ENCODE results near the gene DLL1.

Gene DLL1

DNA sequence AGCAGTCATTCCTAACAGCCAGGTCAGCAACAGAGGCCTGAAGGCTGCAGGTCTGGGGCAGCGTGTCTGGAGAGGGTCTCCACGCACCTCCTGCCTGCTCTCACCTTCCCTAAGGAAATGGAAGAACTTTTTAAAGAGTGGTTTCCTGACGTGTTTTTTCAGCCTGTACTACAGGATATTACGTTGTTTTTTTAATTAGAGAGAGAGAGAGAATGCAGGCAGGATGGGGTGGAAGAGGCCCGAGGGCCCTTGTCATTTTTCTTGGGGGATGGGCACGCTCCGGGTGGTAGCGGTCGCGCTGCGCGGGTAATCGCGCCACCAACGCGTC is 2.1 kb downstream of the DLL1 start:
- H3K36me3 ChIP-seq (ENCODE audit: control insufficient read depth, insufficient read depth, low read length) = no peaks in the 10 kb centered on the region
- H3K9me3 ChIP-seq (ENCODE audit: control insufficient read depth, insufficient read depth, low read length) = no peaks in the 10 kb centered on the region
- peak overlapping the region; percentile 32; the same call in 1 of the 2 replicates for H3K4me3 ChIP-seq (ENCODE audit: low read length)
- peaks cover 55% of the 10 kb centered on the region for H3K27me3 ChIP-seq (ENCODE audit: control insufficient read depth, insufficient read depth, low read length)
- H3K27ac ChIP-seq (ENCODE audit: low read length) = no peak overlapping the region
- peaks cover 16% of the 10 kb centered on the region for H3K4me1 ChIP-seq (ENCODE audit: control insufficient read depth, insufficient read depth, low read length)
- DNase-seq (ENCODE audit: low read depth, low spot score) = no peak
- WGBS (ENCODE audit: insufficient coverage, insufficient read length) = no CpG with 5 or more reads among the region's 16 CpGs

DNA sequence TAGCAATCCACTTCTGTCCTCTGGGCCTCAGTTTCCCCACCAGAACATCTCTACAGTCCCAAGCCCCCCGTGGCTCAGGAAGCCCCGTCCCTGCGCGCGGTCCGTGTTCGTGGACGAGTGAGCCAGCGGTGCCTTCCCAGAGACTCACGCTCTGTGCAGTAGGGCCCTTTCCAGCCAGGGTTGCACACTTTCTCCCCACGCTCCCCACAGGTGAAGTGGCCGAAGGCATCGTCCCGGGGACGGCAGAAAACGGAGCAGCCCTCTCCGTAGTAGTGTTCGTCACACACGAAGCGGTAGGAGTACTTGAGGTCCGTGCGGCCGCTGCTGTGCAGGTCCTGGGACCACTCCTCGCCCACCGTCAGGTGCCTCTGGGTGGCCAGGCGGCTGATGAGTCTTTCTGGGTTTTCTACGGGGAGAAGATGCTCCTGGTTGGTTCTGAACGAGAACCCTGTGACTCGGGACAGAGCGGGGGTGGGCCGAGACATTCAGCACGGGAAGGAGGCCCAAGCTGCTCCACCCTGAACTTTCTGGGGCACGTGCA is 2.7 kb downstream of the DLL1 start:
- H3K4me3 ChIP-seq (ENCODE audit: low read length) = no peak overlapping the region
- DNase-seq (ENCODE audit: low read depth, low spot score) = no peak
- H3K27me3 ChIP-seq (ENCODE audit: control insufficient read depth, insufficient read depth, low read length) = peaks cover 48% of the 10 kb centered on the region
- H3K36me3 ChIP-seq (ENCODE audit: control insufficient read depth, insufficient read depth, low read length) = no peaks in the 10 kb centered on the region
- H3K4me1 ChIP-seq (ENCODE audit: control insufficient read depth, insufficient read depth, low read length) = peaks cover 16% of the 10 kb centered on the region
- WGBS (ENCODE audit: insufficient coverage, insufficient read length) = no CpG with 5 or more reads among the region's 33 CpGs
- no peaks in the 10 kb centered on the region for H3K9me3 ChIP-seq (ENCODE audit: control insufficient read depth, insufficient read depth, low read length)
- H3K27ac ChIP-seq (ENCODE audit: low read length) = no peak overlapping the region

DNA sequence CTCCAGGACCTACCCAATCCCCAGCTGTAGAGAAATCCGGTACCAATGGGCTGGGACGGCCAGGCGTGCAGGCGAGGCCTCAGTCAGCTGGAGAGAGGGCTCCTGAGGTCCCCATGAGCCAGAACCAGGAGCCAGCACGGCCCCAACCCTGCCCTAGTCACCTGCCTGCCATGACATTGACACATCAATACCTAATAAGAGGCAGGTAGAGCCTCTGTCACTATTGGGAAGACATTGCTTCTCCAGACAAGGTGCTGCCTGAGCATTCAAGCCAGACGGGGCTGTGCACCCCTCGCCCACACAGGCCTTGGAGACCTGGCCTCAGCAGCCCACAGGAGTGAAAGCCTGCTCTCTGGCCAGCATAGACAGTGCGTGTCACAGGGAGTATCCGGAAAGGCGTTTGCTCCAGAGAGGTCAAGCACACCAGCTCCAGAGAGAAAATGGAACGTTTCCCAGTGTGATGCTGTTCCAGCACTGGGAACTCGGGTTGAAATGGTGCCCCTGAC is 3.5 kb downstream of the DLL1 start:
- H3K27ac ChIP-seq (ENCODE audit: low read length) = no peak overlapping the region
- no peak for DNase-seq (ENCODE audit: low read depth, low spot score)
- peaks cover 13% of the 10 kb centered on the region for H3K4me1 ChIP-seq (ENCODE audit: control insufficient read depth, insufficient read depth, low read length)
- no peak overlapping the region for H3K4me3 ChIP-seq (ENCODE audit: low read length)
- no peaks in the 10 kb centered on the region for H3K9me3 ChIP-seq (ENCODE audit: control insufficient read depth, insufficient read depth, low read length)
- WGBS (ENCODE audit: insufficient coverage, insufficient read length) = no CpG with 5 or more reads among the region's 12 CpGs
- no peaks in the 10 kb centered on the region for H3K36me3 ChIP-seq (ENCODE audit: control insufficient read depth, insufficient read depth, low read length)
- H3K27me3 ChIP-seq (ENCODE audit: control insufficient read depth, insufficient read depth, low read length) = peaks cover 41% of the 10 kb centered on the region

DNA sequence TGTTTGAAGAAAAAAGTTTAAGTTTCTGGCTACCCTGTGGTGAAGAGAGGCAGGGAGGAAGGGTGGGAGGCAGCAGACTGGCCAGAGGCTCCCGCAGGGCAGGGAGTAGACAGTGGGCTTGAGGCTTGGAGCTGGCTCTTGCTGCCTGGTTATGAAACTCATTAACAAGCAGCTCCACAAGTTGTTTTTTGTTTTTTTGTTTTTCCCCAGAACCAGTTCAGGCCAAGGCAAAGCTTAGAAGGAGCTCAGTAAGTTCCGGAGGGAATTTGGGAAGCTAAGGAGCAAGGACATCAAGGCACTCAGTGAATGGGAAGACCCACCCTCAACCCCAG is 4.0 kb downstream of the DLL1 start:
- DNase-seq (ENCODE audit: low read depth, low spot score) = no peak
- no peaks in the 10 kb centered on the region for H3K9me3 ChIP-seq (ENCODE audit: control insufficient read depth, insufficient read depth, low read length)
- WGBS (ENCODE audit: insufficient coverage, insufficient read length) = no CpG with 5 or more reads among the region's 2 CpGs
- H3K27me3 ChIP-seq (ENCODE audit: control insufficient read depth, insufficient read depth, low read length) = peaks cover 35% of the 10 kb centered on the region
- H3K4me3 ChIP-seq (ENCODE audit: low read length) = no peak overlapping the region
- no peaks in the 10 kb centered on the region for H3K36me3 ChIP-seq (ENCODE audit: control insufficient read depth, insufficient read depth, low read length)
- peaks cover 12% of the 10 kb centered on the region for H3K4me1 ChIP-seq (ENCODE audit: control insufficient read depth, insufficient read depth, low read length)
- no peak overlapping the region for H3K27ac ChIP-seq (ENCODE audit: low read length)

DNA sequence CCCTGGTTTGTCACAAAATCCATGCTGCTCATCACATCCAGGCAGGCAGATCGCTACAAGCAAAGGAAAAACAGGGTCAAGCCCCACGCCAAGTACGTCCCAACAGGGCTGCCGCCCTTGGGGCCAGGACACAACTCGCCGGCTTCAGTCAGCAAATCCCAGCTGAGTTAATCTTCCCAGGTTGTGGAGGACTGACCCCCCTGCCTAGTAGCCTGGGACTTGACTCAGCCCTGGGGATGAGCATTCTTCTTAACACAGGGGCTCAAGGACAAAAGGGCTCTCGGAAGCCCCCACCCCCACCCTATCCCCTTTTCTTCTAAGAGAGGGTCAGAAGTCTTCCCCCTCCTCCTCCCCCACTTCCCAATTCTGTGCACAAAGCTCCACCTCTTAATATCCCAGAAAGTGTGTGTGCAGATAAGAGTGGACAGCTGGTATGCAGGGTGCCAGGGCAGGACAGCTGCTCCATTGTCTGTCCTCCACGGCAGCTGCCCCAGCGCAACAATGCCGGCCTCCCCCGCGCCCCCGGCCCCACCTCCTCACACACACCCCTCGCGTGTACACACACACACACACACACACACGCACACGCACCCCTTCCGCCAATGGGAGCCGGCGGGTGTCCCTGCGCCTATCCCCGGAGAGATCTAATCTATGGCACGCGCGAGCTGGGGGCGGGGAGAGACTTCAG is 4.5 kb downstream of the DLL1 start:
- H3K36me3 ChIP-seq (ENCODE audit: control insufficient read depth, insufficient read depth, low read length) = no peaks in the 10 kb centered on the region
- no peak overlapping the region; the same call in 1 of the 2 replicates for H3K4me3 ChIP-seq (ENCODE audit: low read length)

DNA sequence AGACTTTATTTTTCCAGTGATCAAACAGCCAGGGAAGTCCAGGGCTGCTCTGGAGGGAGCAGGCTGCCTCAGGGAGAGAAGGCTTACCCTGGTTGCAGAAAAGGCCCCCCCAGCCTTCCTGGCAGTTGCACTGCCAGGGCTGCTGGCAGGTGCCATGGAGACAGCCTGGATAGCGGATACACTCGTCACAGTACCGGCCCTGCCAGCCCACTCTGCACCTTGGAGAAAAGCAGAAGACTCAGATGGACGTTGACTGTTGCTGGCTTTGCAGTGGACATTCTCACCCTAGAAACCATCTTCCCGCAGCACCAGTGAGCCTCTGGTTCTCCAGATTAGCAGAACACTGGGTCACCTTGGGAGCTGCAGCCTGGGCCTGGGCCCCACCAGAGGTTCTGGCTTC is 5.4 kb downstream of the DLL1 start:
- Histone ChIP-seq H3K4me1 (ENCODE audit: control insufficient read depth, insufficient read depth, low read length) (peaks cover 12% of the 10 kb centered on the region), H3K27ac (ENCODE audit: low read length) (no peak overlapping the region), H3K27me3 (ENCODE audit: control insufficient read depth, insufficient read depth, low read length) (peaks cover 33% of the 10 kb centered on the region), H3K9me3 (ENCODE audit: control insufficient read depth, insufficient read depth, low read length) (no peaks in the 10 kb centered on the region), H3K4me3 (ENCODE audit: low read length) (no peak overlapping the region), H3K36me3 (ENCODE audit: control insufficient read depth, insufficient read depth, low read length) (no peaks in the 10 kb centered on the region)
- WGBS (ENCODE audit: insufficient coverage, insufficient read length) = no CpG with 5 or more reads among the region's 5 CpGs
- no peak for DNase-seq (ENCODE audit: low read depth, low spot score)

More for the DNA sequence above, 4.5 kb downstream of the DLL1 start:
- Histone ChIP-seq H3K27ac (ENCODE audit: low read length) (no peak overlapping the region), H3K4me1 (ENCODE audit: control insufficient read depth, insufficient read depth, low read length) (peaks cover 12% of the 10 kb centered on the region), H3K9me3 (ENCODE audit: control insufficient read depth, insufficient read depth, low read length) (no peaks in the 10 kb centered on the region), H3K27me3 (ENCODE audit: control insufficient read depth, insufficient read depth, low read length) (peaks cover 33% of the 10 kb centered on the region)
- WGBS (ENCODE audit: insufficient coverage, insufficient read length) = no CpG with 5 or more reads among the region's 26 CpGs
- no peak for DNase-seq (ENCODE audit: low read depth, low spot score)

DNA sequence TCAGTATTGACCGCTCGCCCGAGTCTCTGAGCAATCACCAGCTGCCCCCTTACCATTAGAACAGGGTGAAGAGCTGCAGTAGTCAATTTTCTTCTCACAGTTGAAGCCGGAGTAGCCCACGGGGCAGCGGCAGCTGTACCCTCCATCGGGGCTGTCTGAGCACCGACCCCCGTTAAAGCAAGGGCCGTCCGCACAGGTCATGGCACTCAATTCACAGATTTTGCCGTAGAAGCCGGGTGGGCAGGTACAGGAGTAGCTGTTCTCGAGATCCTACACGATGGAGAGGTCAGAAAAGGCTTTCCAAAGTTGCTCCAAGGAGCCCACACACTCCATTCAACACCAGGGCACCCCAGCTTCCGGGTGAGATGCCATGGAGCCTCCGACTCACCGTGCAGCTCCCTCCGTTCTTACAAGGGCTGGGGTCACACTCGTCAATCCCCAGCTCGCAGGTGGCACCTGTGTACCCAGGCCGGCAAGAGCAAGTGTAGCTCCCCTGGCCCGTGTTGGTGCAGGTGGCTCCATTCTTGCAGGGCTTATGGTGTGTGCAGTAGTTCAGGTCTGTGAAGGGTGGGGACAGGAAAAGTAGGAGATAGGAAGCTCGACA is 5.9 kb downstream of the DLL1 start:
- H3K4me3 ChIP-seq (ENCODE audit: low read length) = no peak overlapping the region
- peaks cover 32% of the 10 kb centered on the region for H3K27me3 ChIP-seq (ENCODE audit: control insufficient read depth, insufficient read depth, low read length)
- DNase-seq (ENCODE audit: low read depth, low spot score) = no peak
- no peaks in the 10 kb centered on the region for H3K9me3 ChIP-seq (ENCODE audit: control insufficient read depth, insufficient read depth, low read length)
- no peaks in the 10 kb centered on the region for H3K36me3 ChIP-seq (ENCODE audit: control insufficient read depth, insufficient read depth, low read length)
- no peak overlapping the region for H3K27ac ChIP-seq (ENCODE audit: low read length)
- H3K4me1 ChIP-seq (ENCODE audit: control insufficient read depth, insufficient read depth, low read length) = peaks cover 12% of the 10 kb centered on the region
- no CpG with 5 or more reads among the region's 24 CpGs for WGBS (ENCODE audit: insufficient coverage, insufficient read length)

DNA sequence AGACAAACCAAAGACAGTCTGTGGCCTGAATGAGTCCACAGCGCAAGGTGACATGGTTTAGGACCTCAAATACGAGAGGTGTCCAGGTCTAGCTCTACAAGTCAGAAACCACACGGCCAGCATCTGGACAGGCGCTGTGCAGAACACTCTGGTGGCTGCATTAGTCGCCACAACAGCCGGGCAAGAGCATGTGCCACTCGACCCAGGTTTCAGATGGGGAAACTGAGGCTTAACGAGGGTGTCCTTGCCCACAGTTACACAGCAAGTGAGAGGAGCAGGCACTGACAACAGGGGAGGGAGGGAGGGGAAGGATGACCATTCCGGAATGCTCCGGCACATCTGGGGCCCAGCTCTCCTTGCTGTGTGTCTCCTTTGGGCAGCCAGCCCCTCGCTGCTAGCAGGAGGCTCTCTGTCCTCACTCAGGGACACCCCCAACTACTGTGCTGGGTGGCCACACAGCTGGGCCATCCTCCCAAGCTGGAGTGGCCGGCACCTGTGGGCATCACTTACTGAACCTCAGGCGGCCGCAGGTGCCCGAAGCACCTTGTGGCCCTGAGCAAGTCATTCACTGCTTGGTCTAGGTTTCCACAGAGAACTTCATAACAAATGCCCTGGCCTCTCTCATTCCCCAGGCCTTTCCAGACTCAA is 6.6 kb downstream of the DLL1 start:
- H3K9me3 ChIP-seq (ENCODE audit: control insufficient read depth, insufficient read depth, low read length) = no peaks in the 10 kb centered on the region
- H3K36me3 ChIP-seq (ENCODE audit: control insufficient read depth, insufficient read depth, low read length) = no peaks in the 10 kb centered on the region
- no CpG with 5 or more reads among the region's 15 CpGs for WGBS (ENCODE audit: insufficient coverage, insufficient read length)
- no peak overlapping the region for H3K4me3 ChIP-seq (ENCODE audit: low read length)
- peaks cover 12% of the 10 kb centered on the region for H3K4me1 ChIP-seq (ENCODE audit: control insufficient read depth, insufficient read depth, low read length)
- DNase-seq (ENCODE audit: low read depth, low spot score) = no peak
- H3K27ac ChIP-seq (ENCODE audit: low read length) = no peak overlapping the region
- peaks cover 28% of the 10 kb centered on the region for H3K27me3 ChIP-seq (ENCODE audit: control insufficient read depth, insufficient read depth, low read length)

DNA sequence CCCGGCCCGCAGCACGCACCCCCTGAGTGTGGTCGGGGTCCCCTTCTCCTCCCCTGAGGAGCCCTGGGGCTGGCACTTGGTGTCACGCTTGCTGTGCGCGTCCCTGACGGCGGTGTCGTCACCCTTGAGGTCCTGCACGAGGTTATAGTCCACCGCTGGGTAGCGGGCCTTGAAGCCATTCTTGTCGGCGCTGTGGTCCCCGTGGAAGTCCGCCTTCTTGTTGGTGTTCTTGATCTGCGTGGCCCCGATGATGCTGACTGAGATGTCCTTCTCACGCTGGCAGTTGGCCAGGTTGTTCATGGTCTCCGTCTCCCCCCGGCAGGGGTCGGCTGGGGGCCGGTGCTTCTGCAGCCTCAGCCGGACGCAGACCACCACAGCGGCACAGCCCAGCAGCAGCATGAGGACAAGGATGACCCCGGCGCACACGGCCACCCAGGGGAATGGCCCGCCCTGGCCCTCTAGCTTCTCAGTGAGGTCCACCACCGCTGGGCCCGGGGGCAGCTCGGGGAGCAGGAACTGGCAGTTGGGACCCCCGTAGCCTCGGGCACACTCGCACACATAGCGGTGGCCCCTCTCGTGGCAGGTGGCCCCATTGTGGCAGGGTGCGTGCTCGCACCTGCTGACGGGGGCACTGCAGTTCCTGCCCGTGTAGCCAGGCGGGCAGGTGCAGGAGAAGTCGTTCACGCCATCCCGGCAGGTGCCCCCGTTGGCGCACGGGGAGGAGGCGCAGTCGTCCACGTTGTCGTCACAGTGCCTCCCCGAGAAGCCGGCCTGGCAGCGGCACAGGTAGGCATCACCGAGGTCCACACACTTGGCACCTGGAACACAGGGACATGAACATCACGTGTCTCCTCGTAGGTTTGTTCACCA is 7.4 kb downstream of the DLL1 start:
- Histone ChIP-seq H3K4me1 (ENCODE audit: control insufficient read depth, insufficient read depth, low read length) (peaks cover 9% of the 10 kb centered on the region), H3K4me3 (ENCODE audit: low read length) (no peak overlapping the region), H3K36me3 (ENCODE audit: control insufficient read depth, insufficient read depth, low read length) (no peaks in the 10 kb centered on the region), H3K9me3 (ENCODE audit: control insufficient read depth, insufficient read depth, low read length) (no peaks in the 10 kb centered on the region), H3K27me3 (ENCODE audit: control insufficient read depth, insufficient read depth, low read length) (peaks cover 20% of the 10 kb centered on the region), H3K27ac (ENCODE audit: low read length) (no peak overlapping the region)
- DNase-seq (ENCODE audit: low read depth, low spot score) = no peak
- WGBS (ENCODE audit: insufficient coverage, insufficient read length) = no CpG with 5 or more reads among the region's 60 CpGs

Measured in iPS DF 6.9 (cell line).